ENCODE data around the gene IVL.

Gene IVL

DNA sequence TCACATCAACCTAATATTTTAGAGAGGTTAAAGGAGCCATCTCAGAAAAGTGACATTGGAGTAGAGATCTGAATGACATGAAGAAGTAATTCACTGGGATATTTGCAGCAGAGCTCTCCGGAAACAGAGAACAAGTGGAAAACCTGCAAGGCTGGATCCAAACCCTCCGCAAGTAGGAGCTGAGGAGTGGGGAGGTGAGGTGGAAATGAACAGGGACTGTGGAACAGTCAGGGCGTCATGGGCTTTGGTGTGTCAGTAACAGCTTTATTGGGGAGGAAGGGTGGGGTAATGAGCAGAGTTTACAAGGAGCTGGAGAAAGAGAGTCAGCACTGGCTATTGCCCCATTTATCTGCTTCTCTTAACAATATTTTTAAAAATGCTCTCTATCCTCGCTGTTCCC, 9.3 kb upstream of the IVL start:
- no peak for DNase-seq

GRCh38 chr1:152899883-152900282, 8.5 kb upstream of the IVL start:
- no peak for DNase-seq

GRCh38 chr1:152901631-152902030, 6.7 kb upstream of the IVL start:
- DNase-seq, result no peak

- DNase-seq, result no peak
Observed at GRCh38 chr1:152902636-152903035, 5.7 kb upstream of the IVL start.

- no peak for DNase-seq
Observed at GRCh38 chr1:152904688-152905440, 3.5 kb upstream of the IVL start.

DNA sequence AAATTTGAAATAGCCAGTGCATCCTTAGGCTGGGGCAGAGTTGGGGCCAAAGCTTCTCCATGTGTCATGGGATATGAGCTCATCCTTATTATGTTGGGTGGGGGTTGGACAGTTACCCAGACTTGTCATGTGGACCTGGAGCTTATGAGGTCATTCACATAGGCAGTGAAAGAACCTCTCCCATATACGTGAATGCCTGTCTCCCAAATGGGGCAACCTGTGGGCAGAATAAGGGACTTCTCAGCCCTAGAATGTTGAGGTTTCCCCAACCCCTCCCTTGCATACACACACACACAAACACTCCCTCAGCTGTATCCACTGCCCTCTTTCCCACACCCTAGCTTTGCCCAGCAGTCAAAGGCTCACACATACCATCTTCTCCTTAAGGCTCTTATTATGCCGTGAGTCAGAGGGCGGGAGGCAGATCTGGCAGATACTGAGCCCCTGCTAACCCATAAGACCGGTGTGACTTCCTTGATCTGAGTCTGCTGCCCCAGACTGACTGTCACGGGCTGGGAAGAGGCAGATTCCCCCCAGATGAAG, 2.3 kb upstream of the IVL start:
- no peak for DNase-seq

DNA sequence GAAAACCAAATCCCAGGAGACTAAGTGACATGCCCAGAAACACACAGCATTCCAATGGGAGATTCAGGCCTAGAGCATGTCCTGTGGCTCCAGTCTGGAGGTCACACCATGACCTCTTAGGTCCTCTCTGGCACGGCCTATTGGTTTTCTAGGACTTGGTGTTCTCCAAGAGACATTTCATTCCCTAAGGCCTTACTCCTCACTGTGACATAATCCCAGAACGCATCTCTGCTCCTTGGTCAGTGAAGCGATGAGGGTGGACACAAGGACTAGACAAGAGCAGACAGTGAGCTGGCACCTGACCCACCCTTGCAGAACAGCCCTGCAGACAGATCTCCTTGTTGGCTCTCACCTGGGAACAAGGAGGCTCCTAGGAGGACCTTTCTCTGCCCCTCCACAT, 860 bp downstream of the IVL start:
- no peak for DNase-seq

DNA sequence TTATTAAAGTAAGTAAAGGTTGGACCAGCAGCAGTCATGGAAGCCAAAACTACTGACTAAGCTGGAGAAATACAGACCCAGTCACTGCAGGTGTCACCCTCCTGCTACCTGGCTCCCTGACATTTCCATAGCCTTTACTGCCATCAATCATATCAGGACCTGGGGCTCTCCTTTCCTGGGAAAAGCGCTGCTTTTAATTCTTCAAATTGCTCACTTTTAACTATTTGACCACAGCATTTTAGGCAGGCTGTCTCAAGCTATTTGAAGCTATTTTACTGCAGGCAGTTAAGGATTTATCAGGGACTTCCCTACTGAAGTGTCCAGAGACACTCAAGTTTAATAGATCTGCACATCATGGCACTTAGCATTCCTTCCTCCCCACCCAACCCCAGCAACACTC, 4.1 kb downstream of the IVL start:
- DNase-seq, result no peak

DNA sequence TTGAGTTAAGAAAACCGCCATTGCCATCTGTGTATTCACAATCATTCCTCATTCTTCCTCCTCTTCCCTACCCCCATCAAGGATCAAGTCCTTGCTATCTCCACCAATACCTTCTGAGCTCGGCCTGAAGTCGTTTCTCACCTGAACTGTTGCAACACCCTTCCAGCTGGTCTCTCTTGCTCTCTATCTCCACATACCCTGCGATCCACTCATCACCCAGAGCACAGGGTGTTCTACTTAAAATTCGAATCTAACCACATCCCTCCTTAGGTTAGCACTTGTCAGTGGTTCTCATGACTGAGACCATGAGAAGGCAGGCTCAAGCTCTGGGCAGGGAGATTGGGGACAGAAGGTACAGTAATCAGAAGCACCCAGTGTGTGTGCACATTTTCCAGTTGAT, 4.6 kb downstream of the IVL start:
- DNase-seq, result no peak

GRCh38 chr1:152917794-152918193, 9.4 kb downstream of the IVL start:
- no peak for DNase-seq

DNA sequence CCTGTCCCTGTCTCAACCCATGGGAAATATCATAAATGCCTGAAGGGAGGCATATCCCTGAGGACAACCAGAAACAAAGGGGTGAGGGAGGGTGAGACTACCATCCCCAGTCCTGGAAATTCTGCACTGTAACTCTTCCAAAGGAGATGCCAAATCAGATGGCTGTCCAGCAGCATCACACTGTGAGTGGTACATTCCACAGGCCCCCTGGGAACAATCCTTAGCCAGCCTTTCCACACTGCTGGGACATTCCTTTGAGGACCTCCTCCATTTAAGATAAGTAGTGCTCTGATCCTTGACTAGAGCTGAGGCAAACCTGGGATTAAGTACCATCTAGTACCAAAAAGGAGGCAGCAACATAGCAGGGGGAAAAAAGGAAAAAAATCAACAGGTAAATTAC, 10.7 kb downstream of the IVL start:
- no peak for DNase-seq

GRCh38 chr1:152924191-152924590, 15.8 kb downstream of the IVL start:
- no peak for DNase-seq

- peak; percentile 3 to 22 for DNase-seq
Observed at GRCh38 chr1:152926091-152926490, 17.7 kb downstream of the IVL start.

- no peak for DNase-seq
Observed at GRCh38 chr1:152928671-152929070, 20.3 kb downstream of the IVL start.

DNA sequence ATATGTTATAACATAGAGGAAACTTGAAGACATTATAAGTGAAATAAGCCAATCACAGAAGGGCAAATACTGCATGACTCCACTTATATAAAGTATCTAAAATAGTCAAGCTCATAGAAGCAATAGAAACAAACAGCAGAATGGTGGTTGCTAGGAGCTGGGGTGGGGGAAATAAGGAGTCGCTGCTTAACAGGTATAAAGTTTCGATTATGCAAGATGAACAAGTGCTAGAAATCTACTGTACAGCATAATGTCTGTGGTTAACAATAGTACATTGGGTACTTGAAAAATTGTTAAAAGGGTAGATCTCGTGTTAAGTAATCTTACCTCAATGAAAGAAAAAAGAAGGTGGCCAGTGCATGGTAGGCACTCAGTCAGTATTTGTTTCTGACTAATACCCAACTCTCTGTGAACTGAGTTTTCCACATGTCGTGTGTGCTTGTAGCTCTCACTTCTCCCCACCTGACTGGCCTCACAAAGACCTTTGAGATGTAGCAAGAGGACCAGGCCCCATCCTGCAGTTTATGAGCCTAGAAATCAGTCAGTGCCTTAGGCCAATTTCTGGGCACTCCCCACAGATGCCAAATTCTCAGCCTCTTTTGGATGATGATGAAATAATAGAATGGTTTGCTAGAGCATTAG, 23.9 kb downstream of the IVL start:
- DNase-seq, result no peak

DNA sequence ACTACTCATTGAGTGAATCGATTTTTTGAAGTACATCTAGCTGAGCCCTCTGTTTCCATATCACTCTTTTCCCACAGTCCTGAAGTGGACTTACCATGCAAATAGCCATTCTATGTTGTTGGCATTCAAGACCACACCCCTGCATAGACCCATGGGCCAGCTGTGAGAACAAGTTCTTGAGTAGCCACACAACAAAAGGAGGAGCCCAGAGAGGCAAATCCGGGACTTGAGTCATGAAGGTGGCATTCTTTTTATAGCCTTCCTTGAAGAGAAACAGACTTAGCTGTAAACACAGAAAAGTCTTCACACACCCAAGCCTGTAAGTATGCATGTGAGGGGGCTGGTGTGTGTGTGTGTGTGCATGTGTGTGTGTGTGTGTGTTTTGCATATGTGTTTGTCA, 24.9 kb downstream of the IVL start:
- no peak for DNase-seq

- DNase-seq, result no peak
Observed at GRCh38 chr1:152940614-152941013, 32.3 kb downstream of the IVL start.

DNA sequence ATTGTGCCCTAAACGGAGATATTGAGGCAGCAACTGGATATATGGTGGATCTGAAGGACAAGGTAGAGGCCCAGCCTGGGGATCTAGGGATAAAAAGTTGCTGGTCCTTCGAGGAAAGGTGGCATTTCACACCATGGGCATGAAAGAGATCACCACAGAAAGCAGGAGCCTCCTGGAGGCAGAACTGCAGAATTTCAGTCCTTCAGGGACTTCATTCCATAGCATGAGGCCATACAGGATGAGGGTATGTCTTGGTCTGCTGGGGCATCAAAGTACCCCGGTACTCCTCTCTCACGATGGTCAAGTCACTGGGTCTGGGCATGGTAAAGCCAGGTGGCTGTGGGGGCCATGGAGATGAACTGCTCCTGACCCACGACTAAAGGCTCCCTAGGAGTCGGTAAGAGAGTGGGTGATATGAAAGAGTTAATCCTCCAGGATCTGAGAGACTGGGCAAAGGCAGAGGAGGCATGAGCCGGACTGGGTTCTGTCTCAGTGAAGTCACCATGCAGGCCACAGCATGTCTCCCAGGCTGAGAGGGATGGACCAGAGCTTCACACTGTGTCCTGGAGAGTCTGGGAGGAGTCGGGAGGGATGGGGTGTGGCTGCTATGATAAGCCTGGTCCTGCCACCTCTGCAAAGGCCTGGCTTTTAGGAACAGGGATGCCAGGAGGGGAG, 32.8 kb downstream of the IVL start:
- no peak for DNase-seq

- no peak for DNase-seq
Observed at GRCh38 chr1:152942161-152942560, 33.8 kb downstream of the IVL start.

- no peak for DNase-seq
Observed at GRCh38 chr1:152946248-152946647, 37.9 kb downstream of the IVL start.

- no peak for DNase-seq
Observed at GRCh38 chr1:152946651-152947256, 38.4 kb downstream of the IVL start, which contains the start of gene SPRR5. SPRR5 (plus strand) TSS chr1:152947206; CDS start chr1:152948555, 1,349 bp downstream.

- DNase-seq, result no peak
Observed at GRCh38 chr1:152951711-152952110, 43.4 kb downstream of the IVL start.

DNA sequence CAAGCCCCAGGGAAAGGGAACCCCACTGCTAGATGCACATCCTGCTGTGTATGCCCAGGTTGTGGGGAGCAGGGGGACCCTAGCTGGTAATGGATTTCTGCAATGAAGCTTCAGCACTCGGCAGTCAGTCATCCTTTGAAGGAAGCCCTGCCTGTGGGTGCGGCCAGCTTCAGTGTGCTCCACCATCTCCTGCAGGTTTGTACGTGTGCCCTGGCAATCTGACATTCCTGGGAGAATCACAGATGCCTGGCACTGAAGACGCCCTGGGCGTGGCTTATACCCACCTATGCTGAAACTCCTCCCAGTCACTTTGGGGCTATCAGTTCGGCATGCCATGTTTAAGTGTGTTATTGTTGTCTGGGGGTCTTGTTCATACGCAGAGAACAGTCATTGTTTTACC, 45.4 kb downstream of the IVL start:
- DNase-seq, result no peak

Measured in AML-193 (cell line).